OCI-LY7 (cell line): ENCODE results near the gene UBE2K. TPM values are rescaled to one million over a fixed set of nuclear protein-coding genes. Genes with fewer than 3 reads are reported as not detected.
"Not testable (repeated sequence)": the region's sequence is repeated elsewhere in the genome, so short reads cannot be mapped to it uniquely, and the experiment has no call there.

Source experiments
- BruUV-seq: library from RNA; stranded (reverse); fragments of 400-500 nt; replicated peaks from 2 replicates; lab custom pipeline; 2021; lab: Mats Ljungman, UMichigan
- CTCF ChIA-PET: fragments of 300-600 bp; sonication (Branson Sonifier 250); formaldehyde crosslinking; loops from one replicate; lab custom pipeline; 2022; ENCODE audit warnings: antibody characterized with exemption; ENCODE audit not compliant: unreplicated experiment; lab: Charles Lee
- POLR2A ChIA-PET: fragments of 300-600 bp; sonication (Branson Sonifier 250); formaldehyde crosslinking; loops from one replicate; lab custom pipeline; 2022; ENCODE audit warnings: antibody characterized with exemption; lab: Charles Lee
- DNase-seq: peaks from one replicate; pipeline ENCODE4 v3.0.0-alpha.2; 2015; ENCODE audit warnings: low spot score
- H2AFZ ChIP-seq: fragments of 200-600 bp; sonication (generic), shearing (Covaris generic); 2 replicates; pipeline ENCODE4 v1.6.1; 2014; ENCODE audit warnings: mild to moderate bottlenecking, antibody characterized with exemption, low read length, moderate library complexity
- H3K27ac ChIP-seq: fragments of 200-600 bp; sonication (generic); 2 replicates; pipeline ENCODE4 v1.5.1; 2014; ENCODE audit warnings: mixed run types, low read depth, mild to moderate bottlenecking, moderate library complexity, low read length, inconsistent platforms; ENCODE audit not compliant: poor library complexity, severe bottlenecking
- H3K36me3 ChIP-seq: fragments of 200-600 bp; sonication (generic); 2 replicates; pipeline ENCODE4 v1.6.1; 2014; ENCODE audit warnings: mild to moderate bottlenecking, antibody characterized with exemption, low read length, moderate library complexity, mixed read lengths; ENCODE audit not compliant: insufficient read depth
- H3K4me1 ChIP-seq: fragments of 200-600 bp; sonication (generic); 2 replicates; pipeline ENCODE4 v1.5.1; 2014; ENCODE audit warnings: mild to moderate bottlenecking, low read length; ENCODE audit not compliant: insufficient read depth, poor library complexity, severe bottlenecking
- H3K4me2 ChIP-seq: fragments of 200-600 bp; sonication (generic); 2 replicates; pipeline ENCODE4 v1.6.1; 2014; ENCODE audit warnings: mild to moderate bottlenecking, low read length
- H3K4me3 ChIP-seq: fragments of 200-600 bp; sonication (generic); 2 replicates; pipeline ENCODE4 v1.5.1; 2014; ENCODE audit warnings: mild to moderate bottlenecking, low read depth, low read length; ENCODE audit not compliant: poor library complexity, severe bottlenecking
- H3K79me2 ChIP-seq: fragments of 200-600 bp; sonication (generic); 2 replicates; pipeline ENCODE4 v1.6.1; 2016; ENCODE audit warnings: low read depth, mild to moderate bottlenecking, low read length, moderate library complexity, mixed read lengths; ENCODE audit not compliant: insufficient read depth
- H3K9me2 ChIP-seq: fragments of 200-600 bp; sonication (generic); 2 replicates; pipeline ENCODE4 v1.6.1; 2016; ENCODE audit warnings: mild to moderate bottlenecking, low read length, mixed read lengths; ENCODE audit not compliant: insufficient read depth
- H3K9me3 ChIP-seq: fragments of 200-600 bp; sonication (generic); 2 replicates; pipeline ENCODE4 v1.6.1; 2014; ENCODE audit warnings: mild to moderate bottlenecking, mixed run types, low read length, mixed read lengths
- H4K20me1 ChIP-seq: fragments of 200-600 bp; sonication (generic); 2 replicates; pipeline ENCODE4 v1.6.1; 2014; ENCODE audit warnings: mild to moderate bottlenecking, antibody characterized with exemption, low read length, moderate library complexity, mixed read lengths; ENCODE audit not compliant: insufficient read depth
- CTCF ChIP-seq: fragments of 200-600 bp; sonication (generic); conservative IDR thresholded peaks from 2 replicates; pipeline ENCODE4 v1.5.1; 2014; ENCODE audit warnings: mild to moderate bottlenecking, antibody characterized with exemption, low read length, moderate library complexity, mixed read lengths
- EZH2phosphoT487 ChIP-seq: fragments of 200-600 bp; sonication (generic); IDR thresholded peaks from 2 replicates; pipeline ENCODE4 v1.6.1; 2018; ENCODE audit warnings: low read depth, borderline replicate concordance, mild to moderate bottlenecking, mixed run types, antibody characterized with exemption, low read length, moderate library complexity, mixed read lengths
- intact Hi-C: fragments of 100-400 bp; cut with micrococcal nuclease; formaldehyde crosslinking; loops from one replicate; pipeline ENCODE4 v1.10.0; 2022; ENCODE audit not compliant: unreplicated experiment
- total RNA-seq, 2 experiments: library from RNA; depleted of rRNA in 1 of 2; stranded (reverse); fragments of >200 nt in 1 of 2; shearing (Covaris generic) in 1 of 2; gene quantifications; 2 replicates each; pipeline ENCODE4 v1.2.3, GENCODE V29; 2014 to 2022

UBE2K gene
- total RNA-seq, 2 experiments from 2014 or later: 20.8 to 88.0 TPM

GRCh38 chr4:39770005-39770404 is 72.1 kb downstream of the UBE2K start:
- no peaks in the 10 kb centered on the region for H3K79me2 ChIP-seq
- no peaks in the 10 kb centered on the region for H3K4me1 ChIP-seq
- no peak overlapping the region for H2AFZ ChIP-seq
- H3K27ac ChIP-seq: no peak overlapping the region
- H4K20me1 ChIP-seq: no peaks in the 10 kb centered on the region
- ChIA-PET CTCF (no interaction called here), POLR2A (no interaction called here)
- DNase-seq: no peak
- TF ChIP-seq EZH2phosphoT487 (no peak), CTCF (no peak)
- no peak overlapping the region for H3K4me2 ChIP-seq
- H3K9me3 ChIP-seq: 0 out of 2 replicates have a peak, but pooled peaks cover 4% of the 10 kb centered on the region
- H3K36me3 ChIP-seq: peaks cover 56% of the 10 kb centered on the region
- H3K9me2 ChIP-seq: no peaks in the 10 kb centered on the region
- no peak overlapping the region for H3K4me3 ChIP-seq
- no TSS peak for BruUV-seq
- intact Hi-C loops: no loop called here

- H3K79me2 ChIP-seq: no peaks in the 10 kb centered on the region
- no peak overlapping the region for H2AFZ ChIP-seq
- peaks cover 57% of the 10 kb centered on the region for H3K36me3 ChIP-seq
- DNase-seq: no peak
- H3K9me3 ChIP-seq: 0 out of 2 replicates have a peak, but pooled peaks cover 4% of the 10 kb centered on the region
- no peak overlapping the region for H3K27ac ChIP-seq
- intact Hi-C loops: no loop called here
- ChIA-PET CTCF (no interaction called here), POLR2A (no interaction called here)
- TF ChIP-seq CTCF (no peak), EZH2phosphoT487 (no peak)
- H3K4me2 ChIP-seq: no peak overlapping the region
- H3K9me2 ChIP-seq: no peaks in the 10 kb centered on the region
- no TSS peak for BruUV-seq
- H3K4me3 ChIP-seq: no peak overlapping the region
- H3K4me1 ChIP-seq: no peaks in the 10 kb centered on the region
- H4K20me1 ChIP-seq: no peaks in the 10 kb centered on the region
Measured at GRCh38 chr4:39770471-39770870, 72.5 kb downstream of the UBE2K start.

GRCh38 chr4:39770969-39771724 is 73.2 kb downstream of the UBE2K start:
- no peak overlapping the region for H3K27ac ChIP-seq
- H3K9me3 ChIP-seq: 0 out of 2 replicates have a peak, but pooled peaks cover 3% of the 10 kb centered on the region
- H2AFZ ChIP-seq: no peak overlapping the region
- H4K20me1 ChIP-seq: no peaks in the 10 kb centered on the region
- ChIA-PET POLR2A (no interaction called here), CTCF (no interaction called here)
- H3K79me2 ChIP-seq: no peaks in the 10 kb centered on the region
- H3K36me3 ChIP-seq: peaks cover 56% of the 10 kb centered on the region
- H3K9me2 ChIP-seq: no peaks in the 10 kb centered on the region
- no peak for DNase-seq
- H3K4me2 ChIP-seq: no peak overlapping the region
- peaks cover 4% of the 10 kb centered on the region for H3K4me1 ChIP-seq
- intact Hi-C loops: no loop called here
- TF ChIP-seq EZH2phosphoT487 (no peak), CTCF (no peak)
- BruUV-seq: no TSS peak
- no peak overlapping the region for H3K4me3 ChIP-seq

DNA sequence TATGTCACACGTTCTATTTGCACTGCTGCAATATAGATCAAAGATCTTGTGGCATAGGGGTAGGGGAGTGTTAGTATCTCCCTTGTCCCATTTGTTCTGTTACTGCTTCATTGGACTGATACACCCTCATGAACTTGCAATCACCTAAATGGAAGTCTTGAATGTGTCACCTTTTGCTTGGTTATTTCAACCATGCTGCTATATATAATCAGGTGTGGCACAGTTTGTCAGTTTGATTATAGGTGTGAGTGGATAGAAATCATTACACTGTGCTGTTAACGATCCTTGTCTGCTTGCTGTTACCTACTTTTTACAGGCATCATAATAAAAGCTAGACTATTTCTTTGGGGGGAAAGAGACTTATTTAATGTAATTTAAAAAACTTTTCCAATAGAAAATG is 84.1 kb downstream of the UBE2K start:
- intact Hi-C loops: not testable (repeated sequence)

More for the DNA sequence above, 84.1 kb downstream of the UBE2K start:
- CTCF ChIA-PET, H3K4me1 ChIP-seq, H3K79me2 ChIP-seq, BruUV-seq, H3K4me2 ChIP-seq, H2AFZ ChIP-seq, DNase-seq, H3K9me2 ChIP-seq, H3K27ac ChIP-seq, H4K20me1 ChIP-seq, H3K4me3 ChIP-seq, H3K9me3 ChIP-seq: not testable (repeated sequence)
- POLR2A ChIA-PET: interaction anchor here (0.6 kb wide), 2 partner anchors 14 to 68 kb away, joined by 4 to 5 read pairs; no protein-coding TSS in a partner anchor
- peaks cover 44% of the 10 kb centered on the region for H3K36me3 ChIP-seq
